Hematopoietic multipotent progenitor cell treated with erythropoietin and hydrocortisone succinate and interleukin-3 and kit ligand, for 8 days (in vitro differentiated cells): ENCODE results near the gene SLC13A5.
"Not testable (repeated sequence)": the region's sequence is repeated elsewhere in the genome, so short reads cannot be mapped to it uniquely, and the experiment has no call there.

Experiments
- DNase-seq: peaks from one replicate; pipeline ENCODE4 v3.0.0-alpha.2; 2015

SLC13A5 gene

DNA sequence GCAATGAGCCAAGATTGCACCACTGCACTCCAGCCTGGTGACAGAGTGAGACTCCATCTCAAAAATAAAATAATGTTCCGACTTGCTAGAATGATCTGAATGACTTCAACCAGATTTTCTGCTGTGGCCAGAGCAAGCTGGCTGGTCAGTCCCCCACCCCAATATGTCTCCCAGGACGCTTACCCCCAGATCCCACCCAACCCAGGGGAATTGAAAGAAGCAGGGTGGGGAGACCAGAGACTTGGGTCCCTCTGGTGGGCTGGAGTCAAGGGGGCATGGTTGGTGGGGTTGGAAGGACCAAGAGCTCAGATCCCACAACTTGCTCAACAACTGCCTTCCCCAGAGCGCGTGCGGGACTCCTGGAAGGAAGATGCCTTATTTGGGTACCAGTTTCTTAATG is 54.8 kb downstream of the SLC13A5 start:
- DNase-seq, result not testable (repeated sequence)

DNA sequence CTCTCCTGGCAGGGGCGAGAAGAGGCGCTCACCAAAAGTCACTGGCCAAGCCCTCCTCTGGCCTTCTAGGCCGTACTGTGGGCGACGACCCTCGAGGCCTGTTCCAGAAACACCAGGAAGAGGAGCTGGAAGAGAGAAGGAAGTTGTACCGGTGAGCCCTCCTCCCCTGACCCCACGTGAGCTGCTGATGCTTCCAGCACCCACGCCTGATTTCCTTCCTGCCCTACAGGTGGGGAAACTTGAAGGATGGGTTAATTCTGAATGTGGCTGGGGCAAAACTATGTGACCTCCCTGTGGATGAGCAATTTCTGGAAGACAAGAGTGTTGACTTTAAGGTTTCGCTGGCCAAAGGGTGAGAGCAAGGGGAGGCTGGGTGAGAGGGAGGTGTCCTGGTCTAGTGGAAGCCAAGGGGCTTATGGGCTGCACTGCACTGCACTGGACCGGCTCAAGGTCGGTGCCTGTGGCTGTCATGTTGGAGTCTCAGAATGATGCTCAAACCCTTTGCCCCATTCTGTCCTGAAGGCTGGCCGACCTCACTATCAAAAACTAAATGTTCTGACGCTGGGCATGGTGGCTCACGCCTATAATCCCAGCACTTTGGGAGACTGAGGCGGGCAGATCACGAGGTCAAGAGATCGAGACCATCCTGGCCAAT is 55.4 kb downstream of the SLC13A5 start:
- no peak for DNase-seq

DNA sequence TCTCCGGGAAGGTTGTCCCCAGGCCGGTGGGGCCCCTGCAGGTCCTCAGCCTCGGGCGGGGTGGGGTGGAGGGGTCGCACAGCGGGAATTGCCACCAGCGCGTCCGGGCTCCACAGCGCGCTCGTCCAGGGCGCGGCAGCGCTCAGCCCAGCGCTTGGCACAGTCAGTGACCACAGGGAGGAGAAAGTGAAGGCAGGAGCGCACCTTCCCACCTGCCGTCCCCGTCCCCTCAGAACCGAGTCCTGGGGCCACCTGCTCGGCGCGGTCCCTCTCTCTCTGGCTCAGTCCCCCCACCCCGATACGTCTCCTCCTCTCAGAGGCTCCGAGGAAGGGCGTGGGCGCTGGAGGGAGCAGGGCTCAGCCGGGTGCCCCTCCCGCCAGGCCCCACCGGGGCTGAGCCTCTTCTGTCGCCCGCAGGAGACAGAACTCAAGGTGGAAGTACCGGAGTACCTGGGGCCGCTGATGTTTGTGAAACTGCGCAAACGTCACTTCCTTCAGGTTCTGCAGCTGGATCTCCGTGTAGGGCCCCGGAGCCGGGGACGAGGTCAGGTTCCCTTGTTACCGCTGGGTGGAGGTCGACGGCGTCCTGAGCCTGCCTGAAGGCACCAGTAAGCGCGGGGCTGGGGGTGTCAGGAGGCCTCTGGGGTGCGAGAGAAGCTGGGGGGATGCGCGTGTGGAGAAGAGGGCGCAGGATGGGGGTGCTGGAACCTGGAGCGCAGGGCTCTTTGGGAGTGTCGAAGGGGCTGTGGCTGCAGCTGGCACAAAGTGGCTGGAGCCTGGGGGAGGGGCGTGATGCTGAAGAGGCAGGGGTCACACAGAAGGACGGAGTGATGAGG is 56.2 kb downstream of the SLC13A5 start:
- DNase-seq, result not testable (repeated sequence)

DNA sequence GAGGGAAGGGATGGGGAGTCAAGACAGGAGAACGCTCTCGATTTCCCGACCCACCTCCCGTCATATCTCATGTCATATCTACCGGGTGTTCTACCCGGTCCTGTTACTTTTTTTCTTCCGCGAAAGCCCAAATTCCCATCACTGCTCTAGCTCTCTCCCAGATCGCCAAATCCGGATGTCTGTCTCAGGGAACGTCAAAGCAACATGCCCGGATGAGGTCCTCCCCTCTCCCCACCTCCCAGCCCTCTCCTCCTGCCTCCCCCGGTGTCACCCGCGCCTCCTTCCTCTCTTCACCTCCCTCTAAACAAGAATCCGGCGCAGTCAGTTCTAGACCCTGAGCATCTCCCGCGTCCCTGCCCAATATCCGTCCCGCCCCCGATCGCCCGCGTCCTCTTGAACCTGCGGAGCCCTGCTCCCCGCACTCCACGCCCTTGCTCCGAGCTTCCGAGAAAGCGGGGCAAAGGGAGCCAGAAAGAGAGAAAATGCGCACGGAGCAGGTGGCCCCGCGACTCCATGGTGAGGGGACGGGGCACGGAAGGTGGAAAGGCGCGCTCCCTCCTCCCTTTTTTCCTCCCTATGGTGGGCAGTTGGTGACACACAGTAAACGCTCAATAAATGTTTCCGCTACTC is 57.3 kb downstream of the SLC13A5 start:
- DNase-seq, result not testable (repeated sequence)

DNA sequence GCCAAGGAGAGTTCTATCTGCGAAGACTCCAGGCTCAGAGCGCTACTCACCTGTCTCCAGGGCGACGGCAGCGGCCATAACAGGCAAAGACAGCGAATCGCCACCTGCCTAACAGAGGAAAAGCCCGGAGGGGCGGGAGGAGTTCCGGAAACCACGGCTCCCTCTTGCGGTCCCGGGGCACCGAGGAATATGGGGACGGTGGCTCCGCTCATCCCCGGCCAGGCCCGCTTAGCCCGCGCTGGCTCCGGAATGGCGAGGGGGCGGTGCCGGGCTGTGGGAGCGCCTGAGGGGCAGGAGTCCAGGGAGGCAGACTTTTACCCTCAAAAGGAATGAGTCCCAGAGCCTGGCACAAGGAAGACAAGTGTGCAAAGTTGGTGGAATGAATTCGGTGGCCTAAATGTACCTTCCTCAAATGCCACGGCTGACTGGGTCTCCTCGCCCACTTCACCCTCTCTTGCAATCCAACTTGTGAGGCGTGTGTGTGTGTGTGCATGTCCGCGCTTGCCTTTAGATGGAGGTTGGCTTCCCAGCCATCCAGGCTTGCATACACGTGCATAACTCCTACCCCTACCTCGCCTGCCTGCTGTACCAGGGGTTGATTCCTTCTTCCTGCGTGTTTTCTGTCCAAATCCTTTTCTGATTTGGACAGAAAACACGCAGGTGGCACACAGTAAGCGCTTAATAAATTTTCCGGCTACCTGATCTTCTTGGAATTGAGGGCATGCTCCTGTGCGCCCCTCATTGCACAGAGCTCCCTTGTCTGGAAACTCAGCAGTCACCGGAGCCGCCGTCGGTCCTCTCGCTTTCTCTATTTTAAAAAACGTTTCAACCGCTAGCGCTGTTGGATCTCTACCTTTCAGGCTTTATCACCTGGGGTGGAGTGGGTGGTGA is 58.1 kb downstream of the SLC13A5 start:
- DNase-seq, result no peak

DNA sequence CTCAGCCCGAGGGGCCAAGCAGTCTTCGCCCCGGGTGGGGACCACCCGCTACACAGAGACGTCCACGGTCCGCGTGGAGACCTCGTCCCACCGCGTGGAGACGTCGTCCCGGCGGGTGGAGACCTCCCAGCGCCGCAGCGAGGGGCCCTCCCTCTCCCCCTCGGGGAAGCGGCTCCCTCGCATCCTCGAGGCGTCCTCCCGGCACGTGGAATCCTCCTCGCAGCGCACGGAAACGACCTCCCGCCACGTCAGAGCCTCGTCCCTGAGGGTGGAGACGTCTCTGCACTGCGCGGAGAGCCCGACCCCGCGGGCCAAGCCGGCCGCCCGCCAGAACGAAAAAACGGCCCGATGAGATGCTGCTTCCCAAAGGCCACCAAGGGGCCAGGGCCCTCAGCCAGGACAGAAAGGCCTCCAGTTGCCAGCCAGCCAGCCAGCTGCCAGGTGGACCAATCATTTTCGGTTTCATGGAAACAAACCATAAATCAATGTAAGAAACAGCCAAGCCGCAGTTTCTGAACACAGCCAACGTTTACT is 61.2 kb downstream of the SLC13A5 start:
- DNase-seq, result no peak

DNA sequence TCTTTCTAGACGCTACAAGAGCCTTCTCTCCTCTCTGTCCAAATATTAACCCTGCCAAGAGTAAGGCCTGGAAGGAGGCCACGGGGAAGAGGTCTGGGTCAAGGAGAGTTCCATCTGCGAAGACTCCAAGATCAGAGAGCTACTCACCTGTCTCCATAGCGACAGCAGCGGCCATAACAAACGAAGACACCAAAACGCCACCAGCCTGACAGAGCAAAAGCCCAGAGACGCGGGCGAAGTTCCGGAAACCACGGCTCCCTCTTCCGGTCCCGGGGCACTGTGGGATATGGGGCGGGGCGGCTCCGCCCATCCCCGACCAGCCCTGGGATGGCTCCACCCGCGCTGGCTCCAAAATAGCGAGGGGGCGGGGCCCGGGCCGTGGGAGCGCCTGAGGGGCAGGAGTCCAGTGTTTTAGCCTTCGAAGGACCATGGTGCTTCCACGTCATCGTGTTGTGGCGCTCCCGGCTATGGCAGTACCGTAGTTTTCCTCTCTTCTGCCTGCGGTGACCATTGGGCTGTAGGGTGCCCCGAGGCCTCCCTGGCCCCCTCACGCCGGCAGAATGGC is 61.7 kb downstream of the SLC13A5 start, which contains the start of the genes C17orf100 and MED31:
Gene C17orf100 (plus strand): TSS at position 409 of the 565 bp plus-strand sequence. CDS start 152 bp downstream, at position 561.
Gene MED31 (minus strand): TSS at position 252 of the 565 bp plus-strand sequence. CDS start 77 bp downstream, at position 175.
- peak; percentile 95 for DNase-seq

DNA sequence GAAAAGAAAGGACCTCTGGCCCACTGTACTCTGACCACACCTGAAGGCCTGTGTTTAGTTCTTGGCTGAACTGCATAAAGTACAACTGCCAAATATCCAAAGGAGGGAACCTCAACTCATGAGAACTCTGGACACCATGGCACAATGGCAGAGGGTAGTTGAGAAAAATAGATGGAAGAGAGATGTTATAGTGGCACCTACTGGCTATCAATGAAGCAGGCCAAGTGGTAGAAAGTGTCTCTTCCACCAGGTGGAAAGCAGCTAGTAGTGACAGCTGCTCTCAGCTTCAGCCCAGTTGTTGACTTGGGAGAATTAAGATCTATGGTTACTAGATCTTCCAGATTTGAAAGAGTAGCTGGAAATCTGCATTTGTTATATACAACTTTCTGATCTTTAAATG is 65.0 kb downstream of the SLC13A5 start:
- peak; percentile 57 for DNase-seq

DNA sequence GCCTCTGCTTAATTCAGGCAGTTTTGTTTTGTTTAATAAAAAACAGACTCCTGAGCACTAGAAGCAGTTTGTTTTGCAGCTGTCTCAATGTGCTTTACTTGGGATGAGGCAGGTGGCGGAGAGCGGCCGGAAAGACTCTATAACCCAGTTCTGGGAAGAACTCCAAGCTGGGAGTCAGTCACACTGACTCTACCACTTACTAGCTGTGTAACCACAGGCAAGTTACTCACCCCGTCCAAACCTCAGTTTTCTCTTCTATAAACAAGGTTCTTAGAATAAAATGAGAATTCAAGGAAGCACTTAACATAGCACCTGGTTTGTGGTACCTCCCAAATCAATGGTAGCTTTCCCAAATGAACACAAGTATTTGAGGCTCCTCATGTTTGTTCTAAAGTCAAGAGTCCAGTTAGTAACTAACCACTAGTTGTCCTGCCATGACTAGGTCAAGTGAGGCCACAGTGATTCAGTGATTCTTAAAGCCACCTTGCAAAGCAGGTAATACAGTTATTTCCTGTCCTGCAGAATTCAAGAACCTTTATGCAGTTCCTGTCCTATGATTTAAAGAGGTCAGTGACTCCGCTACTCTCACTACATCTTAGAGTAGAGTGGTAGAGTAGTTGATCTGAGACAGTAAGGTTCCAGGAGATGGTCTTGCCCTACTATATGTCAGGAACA is 69.6 kb downstream of the SLC13A5 start:
- no peak for DNase-seq

DNA sequence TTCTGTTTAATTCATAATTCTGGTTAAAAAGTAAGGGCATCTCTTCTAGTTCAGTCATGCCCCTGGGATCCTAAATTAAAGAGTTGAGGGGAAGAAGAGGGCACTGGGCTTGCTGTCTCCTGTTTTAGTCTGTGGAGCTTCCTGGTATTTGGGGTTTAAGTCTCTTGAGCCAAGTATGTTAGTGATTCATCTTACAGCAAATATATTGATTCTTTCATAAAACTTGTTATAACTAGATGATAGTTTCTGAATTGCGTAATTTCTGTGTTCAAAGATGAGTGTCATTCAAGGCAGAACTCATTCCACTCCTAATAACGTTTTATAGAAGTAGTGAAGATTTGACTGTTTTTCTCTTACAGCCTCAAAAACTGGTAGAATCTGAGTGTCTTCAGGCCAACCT is 70.6 kb downstream of the SLC13A5 start:
- no peak for DNase-seq

DNA sequence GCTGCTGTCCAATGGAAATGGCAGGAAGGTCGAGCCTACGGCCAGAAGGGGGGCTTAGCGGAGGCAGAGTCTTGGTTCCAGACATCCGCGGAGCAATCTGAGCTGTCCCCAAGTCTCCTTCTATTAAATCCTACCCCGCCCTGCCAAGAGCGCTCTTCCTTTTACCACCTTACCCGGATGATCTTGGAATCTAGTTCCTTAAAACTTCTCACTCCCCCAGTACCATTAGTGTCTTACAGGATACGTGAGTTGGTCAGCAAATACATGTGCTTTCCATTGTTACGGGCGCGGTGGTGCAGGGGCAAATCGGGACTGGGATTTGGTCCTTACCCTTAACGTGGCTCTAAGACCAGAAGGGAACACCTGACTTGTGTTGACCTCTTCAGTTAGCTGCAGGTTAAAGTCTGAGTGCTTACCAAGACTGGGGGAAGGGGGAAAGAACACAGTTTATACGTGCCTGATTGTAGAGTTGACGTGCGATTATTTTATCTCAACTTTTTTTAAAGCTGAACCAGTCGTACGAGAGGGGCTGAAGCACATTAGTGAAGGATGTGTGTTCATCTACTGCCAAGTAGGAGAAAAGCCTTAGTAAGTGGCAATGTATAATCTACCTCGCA is 71.8 kb downstream of the SLC13A5 start:
- DNase-seq, result no peak

DNA sequence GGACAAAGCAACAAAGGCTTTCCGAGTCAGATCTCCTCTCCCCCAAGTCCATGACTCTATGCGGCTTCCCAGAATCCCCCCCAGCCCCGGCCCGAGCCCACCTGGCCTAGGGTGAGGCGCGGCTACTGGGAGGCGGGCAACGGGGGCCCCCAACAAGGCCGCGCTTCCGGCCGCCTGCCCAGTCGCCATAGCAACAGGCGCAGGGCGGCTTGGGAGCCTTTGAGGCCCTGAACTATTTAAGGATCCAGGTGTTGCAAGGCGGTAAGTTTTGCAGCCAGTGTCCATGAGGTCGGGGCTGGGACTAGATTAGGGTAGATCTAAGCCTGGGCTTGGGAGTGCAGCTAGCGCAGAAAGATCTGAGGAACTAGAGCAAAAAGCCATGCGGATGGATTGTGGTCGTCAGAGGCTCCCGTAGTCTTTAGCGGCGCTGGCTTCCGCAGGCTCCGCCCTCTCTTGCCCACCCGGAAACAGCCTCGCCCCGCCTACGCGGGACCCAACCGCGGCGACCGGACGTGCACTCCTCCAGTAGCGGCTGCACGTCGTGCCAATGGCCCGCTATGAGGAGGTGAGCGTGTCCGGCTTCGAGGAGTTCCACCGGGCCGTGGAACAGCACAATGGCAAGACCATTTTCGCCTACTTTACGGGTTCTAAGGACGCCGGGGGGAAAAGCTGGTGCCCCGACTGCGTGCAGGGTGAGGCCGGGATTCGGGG is 72.5 kb downstream of the SLC13A5 start, which contains the start of the genes KIAA0753 and TXNDC17:
Gene KIAA0753 (minus strand): TSS at position 176 of the 711 bp plus-strand sequence. CDS start 5,608 bp downstream, outside the sequence.
Gene TXNDC17 (plus strand): TSS at position 525 of the 711 bp plus-strand sequence. CDS start 23 bp downstream, at position 548.
- DNase-seq, result peak; percentile 89

DNA sequence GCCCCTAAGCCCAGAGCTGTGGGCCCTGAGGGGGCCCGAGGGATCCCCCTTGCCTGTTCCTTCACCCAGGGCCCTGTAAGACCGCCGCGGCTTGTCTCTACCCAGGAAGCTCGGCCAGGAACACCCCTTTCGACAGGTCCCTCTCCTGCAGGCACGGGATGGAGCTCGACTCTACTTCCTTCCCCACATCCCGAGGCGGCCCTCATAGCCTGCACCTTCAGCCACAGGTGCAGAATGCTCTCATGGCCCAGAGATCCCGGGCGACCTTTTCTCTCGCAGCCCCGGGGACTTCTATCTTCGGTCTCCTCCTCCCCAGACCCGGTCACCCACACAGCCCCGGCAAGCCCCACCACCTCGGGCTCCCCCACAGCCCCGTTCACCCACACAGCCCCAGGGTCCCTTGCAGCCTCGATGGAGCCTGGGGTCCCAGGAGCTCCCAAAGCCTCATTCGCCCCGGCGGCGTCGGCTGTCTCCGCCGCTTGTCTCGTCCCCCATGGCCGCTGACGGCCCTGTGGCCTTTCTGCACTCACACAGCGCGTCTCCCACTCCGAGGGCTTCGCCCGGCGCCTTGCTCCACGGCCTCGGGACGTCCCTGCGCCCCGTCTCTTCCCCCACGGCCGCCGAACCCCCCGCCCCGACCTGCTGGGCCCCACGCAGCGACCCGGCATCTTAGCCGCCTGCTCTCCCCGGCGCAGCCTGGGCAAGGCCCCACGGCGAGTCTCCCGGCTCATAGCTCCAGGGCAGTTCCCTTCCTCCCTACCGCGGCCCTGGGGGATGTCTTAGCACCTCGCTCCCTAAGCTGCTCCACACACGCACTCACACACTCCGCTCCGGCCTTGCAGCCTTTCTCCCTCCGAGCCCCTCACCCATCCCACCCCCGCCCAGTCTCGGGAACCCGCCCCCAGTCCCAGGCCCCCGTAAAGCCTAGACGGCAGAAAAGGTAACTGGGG is 73.3 kb downstream of the SLC13A5 start:
- peak; percentile 32 for DNase-seq

DNA sequence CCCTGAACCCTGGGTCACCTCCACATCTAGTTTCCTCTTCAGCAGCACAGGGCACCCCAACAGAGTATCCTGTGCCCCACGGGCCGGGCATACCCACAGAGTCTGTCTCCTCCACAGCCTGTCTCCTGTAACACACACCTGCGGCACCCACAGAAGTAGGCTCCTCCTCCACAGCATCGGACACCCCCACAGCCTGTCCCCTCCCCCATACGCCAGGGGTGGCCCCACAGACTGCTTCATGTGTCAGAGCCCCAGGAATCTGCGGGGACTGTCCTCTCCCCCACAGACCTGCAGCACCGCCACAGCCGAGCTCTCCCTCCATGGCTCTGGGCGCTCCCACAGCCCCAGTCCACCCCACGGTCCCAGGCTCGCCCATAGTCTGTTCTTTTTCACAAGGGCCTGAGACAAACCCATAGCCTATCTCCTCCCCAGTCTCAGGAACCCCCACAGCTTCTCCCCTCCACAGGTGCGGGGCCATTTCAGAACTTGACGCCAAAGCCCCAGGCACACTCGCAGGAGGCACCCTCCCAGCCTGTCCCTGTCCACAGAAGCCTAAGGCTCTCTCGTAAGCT is 74.1 kb downstream of the SLC13A5 start:
- no peak for DNase-seq

DNA sequence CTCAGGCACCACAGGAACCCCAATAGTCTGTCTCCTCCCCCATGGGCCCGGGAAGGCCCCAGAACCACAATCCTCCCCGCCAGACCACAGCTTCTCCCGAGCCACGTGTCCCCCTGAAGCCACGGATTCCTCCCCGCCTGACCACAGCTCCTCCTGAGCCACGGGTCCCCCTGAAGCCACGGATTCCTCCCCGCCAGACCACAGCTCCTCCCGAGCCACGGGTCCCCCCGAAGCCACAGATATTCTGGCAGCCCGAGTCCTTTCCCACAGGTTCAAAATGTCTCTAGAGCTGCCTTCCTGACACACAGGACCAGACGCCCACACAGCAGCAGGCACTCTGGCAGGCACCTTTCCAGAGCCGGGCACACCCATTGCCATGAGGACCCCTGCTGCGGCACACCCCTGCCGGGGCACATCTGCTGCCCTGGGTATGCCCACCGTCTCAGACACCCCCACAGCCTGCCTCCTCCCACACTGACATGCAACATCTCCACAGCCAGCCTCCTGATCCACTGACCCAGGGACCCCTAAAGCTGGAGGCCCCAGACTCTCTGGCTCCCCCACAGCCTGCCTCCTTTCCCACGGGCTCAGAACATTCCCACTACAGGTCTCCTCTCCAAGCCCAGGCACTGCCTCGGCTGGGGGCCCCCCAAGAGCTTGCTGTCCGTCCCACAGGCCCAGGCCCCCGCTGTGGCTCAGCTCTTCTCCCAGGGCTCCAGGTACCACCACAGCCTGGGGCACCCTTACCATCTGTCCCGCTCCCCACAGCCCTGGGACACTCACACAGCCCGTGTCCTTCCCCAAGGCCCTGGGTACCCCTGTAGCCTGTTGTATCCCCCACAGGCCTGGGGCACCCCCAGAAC is 74.9 kb downstream of the SLC13A5 start:
- peak; percentile 54 for DNase-seq

DNA sequence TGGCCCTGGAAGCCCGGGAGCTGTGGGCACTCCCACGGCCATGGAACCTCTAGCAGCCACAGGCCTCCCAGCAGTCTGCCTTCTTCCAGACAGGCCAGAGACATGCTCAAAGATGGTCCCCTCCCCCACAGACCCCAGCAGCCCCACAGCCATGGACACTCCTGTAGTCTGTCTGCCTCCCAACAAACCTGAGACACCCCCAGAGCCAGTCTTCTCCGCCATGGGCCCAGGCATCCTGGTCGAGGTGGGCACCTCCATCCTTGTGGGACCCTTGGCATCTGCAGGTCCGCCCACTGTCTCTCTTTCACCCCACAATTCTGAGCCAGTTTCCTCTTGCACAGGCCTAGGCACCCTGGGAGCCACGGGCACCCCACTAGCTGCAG is 75.7 kb downstream of the SLC13A5 start:
- DNase-seq, result no peak
